Choroid plexus epithelial cell (primary cell): ENCODE data around the gene ATP5PB.

Source experiments
- DNase-seq: peaks from one replicate; pipeline ENCODE4 v3.0.0-alpha.2; 2010; ENCODE audit warnings: low read depth
- H3K4me3 ChIP-seq: 2 replicates; pipeline ENCODE4 v1.5.1; 2011; ENCODE audit warnings: low read depth, mild to moderate bottlenecking, control low read depth, low read length, moderate library complexity
- CTCF ChIP-seq: conservative IDR thresholded peaks from 2 replicates; pipeline ENCODE4 v1.5.1; 2011; ENCODE audit warnings: low read depth, mild to moderate bottlenecking, control low read depth, inconsistent platforms, low read length, moderate library complexity

ATP5PB gene

DNA sequence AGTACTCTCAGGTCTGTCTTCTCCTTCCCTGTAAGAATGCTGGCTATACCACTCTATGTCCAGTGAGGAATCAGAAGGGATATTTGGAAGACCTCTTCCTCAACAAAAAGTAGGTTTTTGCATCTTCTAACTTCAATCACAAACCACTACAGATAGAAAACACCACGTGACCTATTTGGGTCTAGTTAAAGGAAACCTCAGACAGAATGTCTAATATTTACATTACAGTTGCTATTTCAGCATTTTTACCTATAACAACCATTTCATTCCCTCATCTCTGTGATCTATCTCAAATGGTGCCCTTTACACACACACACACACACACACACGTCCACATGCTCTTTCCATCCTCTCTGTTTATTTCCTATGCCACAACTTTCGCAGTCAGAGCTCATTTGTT is 62.1 kb downstream of the ATP5PB start:
- TF ChIP-seq CTCF: no peak
- no peak overlapping the region for H3K4me3 ChIP-seq
- no peak for DNase-seq
